C4-2B (cell line): ENCODE data around the gene AGBL4.

Source experiments
- H3K27ac ChIP-seq: fragments of 450-650 bp; 2 replicates; pipeline ENCODE4 v1.5.1; 2017
- ZFX ChIP-seq: fragments of 450-650 bp; IDR thresholded peaks from 2 replicates; pipeline ENCODE4 v1.6.1; 2017
- TF ChIP-seq, protein P1 (sequence below): fragments of 450-650 bp; conservative IDR thresholded peaks from 2 replicates; pipeline ENCODE4 v1.5.1; 2017; ENCODE audit warnings: mild to moderate bottlenecking

Gene AGBL4

DNA sequence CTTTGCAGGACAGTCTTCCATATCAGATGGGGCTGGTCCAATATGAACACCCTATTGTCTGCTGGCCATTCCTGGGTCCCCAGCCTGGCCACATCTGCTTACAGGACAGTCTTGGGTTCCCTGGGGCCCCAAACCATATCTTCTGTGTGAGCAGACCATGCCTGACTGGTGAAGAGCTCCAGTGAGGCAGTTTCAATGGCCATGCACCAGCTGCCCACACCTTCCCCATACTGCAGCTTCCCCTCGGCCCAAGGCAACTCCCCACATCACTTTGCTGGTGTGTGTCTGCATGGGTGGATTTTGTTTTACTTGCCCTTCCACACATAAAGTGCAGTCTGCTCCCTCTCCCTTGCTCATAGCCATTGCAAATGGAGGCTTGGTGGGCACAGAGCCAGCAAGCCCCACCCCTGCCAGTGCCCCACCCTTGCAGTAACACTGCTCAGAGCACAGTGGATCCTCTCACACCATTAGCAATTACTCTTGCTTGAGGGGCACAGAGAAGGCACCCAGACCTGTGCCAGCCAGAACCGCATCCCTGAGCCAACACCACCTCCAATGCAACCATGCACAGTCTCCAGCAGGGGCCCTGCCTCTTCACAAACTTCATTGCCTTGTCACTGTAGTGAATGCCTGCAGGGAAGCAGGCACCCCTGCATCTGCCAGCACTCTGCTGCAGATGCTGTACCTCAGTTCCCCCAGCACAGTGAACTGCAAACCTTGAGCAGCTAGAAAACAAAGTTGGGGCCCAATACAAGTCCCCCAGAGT is 772.6 kb downstream of the AGBL4 start:
- TF ChIP-seq, protein P1, sequence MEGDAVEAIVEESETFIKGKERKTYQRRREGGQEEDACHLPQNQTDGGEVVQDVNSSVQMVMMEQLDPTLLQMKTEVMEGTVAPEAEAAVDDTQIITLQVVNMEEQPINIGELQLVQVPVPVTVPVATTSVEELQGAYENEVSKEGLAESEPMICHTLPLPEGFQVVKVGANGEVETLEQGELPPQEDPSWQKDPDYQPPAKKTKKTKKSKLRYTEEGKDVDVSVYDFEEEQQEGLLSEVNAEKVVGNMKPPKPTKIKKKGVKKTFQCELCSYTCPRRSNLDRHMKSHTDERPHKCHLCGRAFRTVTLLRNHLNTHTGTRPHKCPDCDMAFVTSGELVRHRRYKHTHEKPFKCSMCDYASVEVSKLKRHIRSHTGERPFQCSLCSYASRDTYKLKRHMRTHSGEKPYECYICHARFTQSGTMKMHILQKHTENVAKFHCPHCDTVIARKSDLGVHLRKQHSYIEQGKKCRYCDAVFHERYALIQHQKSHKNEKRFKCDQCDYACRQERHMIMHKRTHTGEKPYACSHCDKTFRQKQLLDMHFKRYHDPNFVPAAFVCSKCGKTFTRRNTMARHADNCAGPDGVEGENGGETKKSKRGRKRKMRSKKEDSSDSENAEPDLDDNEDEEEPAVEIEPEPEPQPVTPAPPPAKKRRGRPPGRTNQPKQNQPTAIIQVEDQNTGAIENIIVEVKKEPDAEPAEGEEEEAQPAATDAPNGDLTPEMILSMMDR, result no peak
- TF ChIP-seq ZFX, result no peak
- no peak overlapping the region for H3K27ac ChIP-seq

DNA sequence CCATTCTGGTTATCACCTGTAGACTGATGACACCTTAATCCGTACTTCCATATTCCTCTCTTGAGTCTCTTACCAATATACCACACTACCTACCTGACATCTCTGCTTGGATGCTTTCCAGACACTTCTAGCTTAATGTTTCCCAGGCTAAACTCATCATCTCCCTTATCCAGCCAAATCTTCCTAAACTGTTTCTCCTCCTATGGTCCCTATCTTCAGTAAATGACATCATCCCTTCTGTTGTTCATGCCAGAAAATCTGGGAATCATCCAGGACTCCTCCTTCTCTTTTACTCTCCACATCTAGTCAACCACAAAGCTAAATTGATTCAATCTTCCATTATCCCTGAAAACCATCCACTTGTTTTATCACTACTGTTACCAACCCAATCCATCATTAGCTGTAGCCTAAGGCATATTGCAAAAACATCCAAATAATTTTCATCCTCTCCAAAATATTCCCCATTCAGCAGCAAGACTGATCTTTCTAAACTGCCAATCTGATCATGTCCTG is 783.0 kb downstream of the AGBL4 start:
- TF ChIP-seq, protein P1, result no peak
- no peak for TF ChIP-seq ZFX
- H3K27ac ChIP-seq, result no peak overlapping the region

DNA sequence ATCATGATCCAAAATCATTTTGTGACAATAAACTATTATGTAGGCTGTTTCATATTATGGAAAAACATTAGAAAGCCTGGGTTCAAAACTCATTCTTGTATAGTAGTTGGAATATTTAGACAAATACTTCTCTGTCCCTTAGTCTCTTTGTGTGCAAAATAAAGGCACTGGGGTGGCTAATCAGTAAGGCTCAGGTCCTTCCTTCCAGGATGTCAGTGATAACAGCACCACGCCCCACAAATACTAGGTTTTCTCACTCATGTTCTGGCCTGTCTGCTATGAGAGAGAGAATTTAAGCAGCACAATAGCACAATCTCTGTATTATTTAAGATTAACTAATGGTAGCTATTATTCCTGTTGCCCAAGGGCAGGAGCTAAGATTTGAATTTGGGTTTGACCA is 788.8 kb downstream of the AGBL4 start:
- H3K27ac ChIP-seq, result no peak overlapping the region
- no peak for TF ChIP-seq ZFX
- TF ChIP-seq, protein P1, result no peak

DNA sequence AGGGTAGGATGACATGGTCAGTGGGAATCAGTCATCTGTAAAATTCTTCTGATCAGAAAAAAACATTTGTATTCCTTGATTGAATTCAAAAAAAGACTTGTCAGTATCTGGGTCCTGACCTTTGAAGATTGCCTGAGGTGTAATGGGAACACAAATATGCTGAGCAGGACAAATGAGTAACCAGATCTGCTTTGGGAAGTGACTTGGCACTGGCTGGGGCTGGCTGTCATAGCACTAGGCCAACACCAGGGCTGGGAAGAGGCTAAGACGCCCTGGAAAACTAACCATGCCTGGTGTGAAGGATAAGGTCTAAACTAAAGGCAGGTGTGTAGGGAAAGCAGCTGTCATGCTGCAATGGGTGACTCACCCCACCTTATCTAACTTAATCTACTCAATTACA is 794.2 kb downstream of the AGBL4 start:
- no peak overlapping the region for H3K27ac ChIP-seq
- TF ChIP-seq ZFX, result no peak
- TF ChIP-seq, protein P1, result no peak; the same call in 1 of the 2 replicates

DNA sequence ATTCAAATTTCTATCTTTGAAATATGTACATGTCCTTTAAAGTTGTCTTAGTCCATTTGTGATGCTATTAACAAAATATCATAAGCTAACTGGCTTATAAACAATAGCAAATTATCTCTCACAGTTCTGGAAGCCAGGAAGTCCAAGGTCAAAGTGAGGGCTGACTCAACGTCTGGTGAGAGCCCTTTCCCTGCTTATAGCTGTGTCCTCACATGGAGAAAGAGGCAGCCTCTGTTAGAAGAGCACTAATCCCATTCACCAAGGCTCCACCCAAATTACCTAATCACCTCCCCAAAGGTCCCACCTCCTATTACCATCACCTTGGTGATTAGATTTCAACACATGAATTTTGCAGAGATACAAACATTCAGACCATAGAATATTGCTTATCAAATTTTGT is 797.0 kb downstream of the AGBL4 start:
- no peak for TF ChIP-seq ZFX
- TF ChIP-seq, protein P1, result no peak

DNA sequence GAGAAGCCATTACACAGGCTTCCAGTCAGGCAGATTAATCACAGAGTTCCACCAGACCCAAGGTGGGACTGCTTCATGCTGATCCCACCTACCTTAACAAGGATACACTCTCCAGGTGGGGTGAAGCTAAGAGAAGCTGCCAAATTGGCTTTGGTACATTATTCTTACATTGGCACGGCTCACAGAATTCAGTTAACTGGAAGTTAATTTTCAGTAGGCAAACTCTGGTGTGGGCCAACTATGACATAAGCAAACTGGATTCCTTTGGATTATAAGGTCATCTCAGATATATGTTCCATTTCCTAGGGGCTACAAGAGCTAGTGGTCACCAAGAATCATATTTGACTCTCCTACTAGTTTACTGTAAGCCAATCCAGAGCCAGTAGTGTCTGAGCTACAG is 798.3 kb downstream of the AGBL4 start:
- TF ChIP-seq ZFX, result no peak
- TF ChIP-seq, protein P1, result no peak
- H3K27ac ChIP-seq, result no peak overlapping the region

More for the DNA sequence above, 797.0 kb downstream of the AGBL4 start:
- H3K27ac ChIP-seq, result no peak overlapping the region

DNA sequence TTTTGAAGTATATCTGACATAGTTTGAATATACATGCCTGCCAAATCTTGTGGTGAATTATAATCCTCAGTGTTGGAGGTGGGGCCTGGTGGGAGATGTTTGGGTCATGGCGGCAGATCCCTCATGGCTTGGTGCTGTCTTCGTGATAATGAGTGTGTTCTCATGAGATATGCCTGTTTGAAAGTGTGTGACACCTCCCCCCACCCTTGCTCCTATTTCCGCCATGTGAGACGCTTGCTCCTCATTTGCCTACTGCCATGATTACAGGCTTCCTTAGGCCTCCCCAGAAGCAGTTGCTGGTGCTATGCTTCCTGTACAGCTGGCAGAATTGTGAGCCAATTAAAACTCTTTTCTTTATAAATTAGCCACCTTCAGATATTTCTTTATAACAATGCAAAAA is 810.5 kb downstream of the AGBL4 start:
- TF ChIP-seq, protein P1, result no peak
- no peak for TF ChIP-seq ZFX
- H3K27ac ChIP-seq, result no peak overlapping the region
